Spleen (tissue), 11 donors: ENCODE measurements around the gene CYP20A1. TPM values are rescaled to one million over a fixed set of nuclear protein-coding genes. Genes with fewer than 3 reads are reported as not detected.

Experiments
- DNase-seq: peaks from one replicate; pipeline ENCODE4 v3.0.0-alpha.2; 2020
- H3K27ac ChIP-seq, 8 donors: fragments of 200-600 bp; sonication (generic) in 7 of 8; 1 replicate in 4 of 8; 2 replicates in 4 of 8; pipeline versions ENCODE4 v1.5.0 to v1.8.0; 2016 to 2021; ENCODE audit warnings: inconsistent platforms in 4 of 8, mild to moderate bottlenecking in 4 of 8, moderate library complexity in 1 of 8
- H3K27me3 ChIP-seq, 7 donors: fragments of 200-600 bp; sonication (generic) in 6 of 7; replicated peaks in 1 of 7; 1 replicate in 4 of 7; 2 replicates in 3 of 7; pipeline versions ENCODE4 v1.5.0 to v1.8.0; 2016 to 2021; ENCODE audit warnings: inconsistent platforms in 3 of 7, mild to moderate bottlenecking in 1 of 7
- H3K36me3 ChIP-seq, 6 donors: fragments of 200-600 bp; sonication (generic) in 5 of 6; 1 replicate in 4 of 6; 2 replicates in 2 of 6; pipeline versions ENCODE4 v1.5.0 to v1.8.0; 2016 to 2021; ENCODE audit warnings: inconsistent platforms in 2 of 6
- H3K4me1 ChIP-seq, 6 donors: fragments of 200-600 bp; sonication (generic) in 5 of 6; 1 replicate in 3 of 6; 2 replicates in 3 of 6; pipeline versions ENCODE4 v1.5.0 to v1.8.0; 2016 to 2021; ENCODE audit warnings: inconsistent platforms in 3 of 6
- H3K4me3 ChIP-seq, 8 donors: fragments of 200-600 bp; sonication (generic) in 7 of 8; 1 replicate in 4 of 8; 2 replicates in 4 of 8; pipeline versions ENCODE4 v1.5.0 to v1.8.0; 2016 to 2021; ENCODE audit warnings: inconsistent platforms in 4 of 8, mild to moderate bottlenecking in 4 of 8, moderate library complexity in 2 of 8
- H3K9me3 ChIP-seq, 8 donors: fragments of 200-600 bp; sonication (generic) in 7 of 8; 1 replicate in 4 of 8; 2 replicates in 4 of 8; pipeline versions ENCODE4 v1.5.0 to v1.8.0; 2016 to 2021; ENCODE audit warnings: inconsistent platforms in 4 of 8
- CTCF ChIP-seq, 11 experiments: fragments of 200-600 bp in 7 of 11; fragments of 450-650 bp in 4 of 11; sonication (generic) in 4 of 11; IDR thresholded peaks in 8 of 11; conservative IDR thresholded peaks in 3 of 11; 1 replicate in 7 of 11; 2 replicates in 4 of 11; pipeline versions ENCODE4 v1.4.0 to v1.8.0; 2016 to 2021; ENCODE audit warnings: antibody characterized with exemption in 11 of 11, inconsistent platforms in 4 of 11, mild to moderate bottlenecking in 1 of 11
- POLR2A ChIP-seq, 3 donors: fragments of 450-650 bp; IDR thresholded peaks; one replicate each; pipeline ENCODE4 v1.5.1; 2017; ENCODE audit warnings: antibody characterized with exemption in 3 of 3, mild to moderate bottlenecking in 1 of 3
- POLR2AphosphoS5 ChIP-seq, 3 donors: sonication (generic); formaldehyde crosslinking; IDR thresholded peaks; one replicate each; pipeline ENCODE4 v1.5.1; 2017; ENCODE audit warnings: antibody characterized with exemption in 3 of 3
- WGBS, 5 donors: extraction: QIAGEN DNeasy Blood & Tissue Kit in 3 of 5; methylation state at CpG; one replicate each; pipeline versions ENCODE4 v1.1.5 to v1.1.7; 2013 to 2018; 5-methylcytosine and 5-hydroxymethylcytosine counted together
- intact Hi-C: fragments of 100-400 bp; cut with DNase I; formaldehyde crosslinking; loops from one replicate; pipeline ENCODE4 v1.15.0; 2023; ENCODE audit warnings: low total_unique reads
- polyA plus RNA-seq, 3 donors: library from polyadenylated mRNA; stranded (reverse); fragments of 200-250 nt; gene quantifications; one replicate each; pipeline ENCODE4 v1.2.1, GENCODE V29; 2013
- total RNA-seq, 7 donors: library from RNA; depleted of rRNA in 3 of 7; stranded (reverse); fragments of >200 nt in 3 of 7; fragmentation: NEBNext Ultra II Directional in 4 of 7; extraction: Animal tissue kit (Norgen Biotek cat#: 25700) in 4 of 7; gene quantifications; one replicate each; pipeline versions ENCODE4 v1.1.0 to v1.2.1, GENCODE V29; 2016 to 2021
- donor health status: healthy with polysubstance abuse.
- donor health status: DM: no; HTN: no; CAD: no; lungs with moderate emphysema.
- donor health status: DM: no; HTN: no; CAD: no.
- donor health status: Bipolar disorder and iron deficiency.
- donor health status: healthy.
- donor health status: DM: no; HTN: no; CAD: no.
- donor health status: DM: yes; HTN: yes; CAD: no.

The CYP20A1 gene
- total and polyA plus RNA-seq, 10 donors: 6.5 to 32.2 (median 26.7) TPM

- TF ChIP-seq POLR2A (IDR thresholded peaks at IDR 0.05): no peak
- no peak for TF ChIP-seq CTCF (IDR thresholded peaks at IDR 0.05 in 8 of 11, conservative IDR thresholded peaks at IDR 0.05 in 3 of 11)
- TF ChIP-seq POLR2AphosphoS5 (IDR thresholded peaks at IDR 0.05): no peak
- no peak for DNase-seq
- H3K27me3 ChIP-seq: no peaks in the 10 kb centered on the region
- peaks cover 0 to 39% (median 26%) of the 10 kb centered on the region in 6 donors for H3K4me1 ChIP-seq
- WGBS, 5 donors: 10 to 14% (median 12%) methylated on average over 7 of the region's 7 CpGs
- peak overlapping the region; percentile 27 to 86 (median 83) for H3K27ac ChIP-seq
- intact Hi-C loops: no loop called here
- no peaks in the 10 kb centered on the region for H3K9me3 ChIP-seq
- peak overlapping the region; percentile 83 to 100 (median 98) for H3K4me3 ChIP-seq
- no peaks in the 10 kb centered on the region for H3K36me3 ChIP-seq
Observed at GRCh38 chr2:203327582-203327900, 88.7 kb downstream of the CYP20A1 start.

- no peaks in the 10 kb centered on the region for H3K27me3 ChIP-seq
- H3K4me1 ChIP-seq: peaks cover 0 to 39% (median 26%) of the 10 kb centered on the region in 6 donors
- peak within 1 kb of the TSS; percentile 83 to 100 (median 98) for H3K4me3 ChIP-seq
- intact Hi-C loops: no loop called here
- H3K9me3 ChIP-seq: no peaks in the 10 kb centered on the region
- H3K27ac ChIP-seq: peak within 1 kb of the TSS; percentile 27 to 86 (median 83)
- 0 to 1% (median 1%) methylated on average over 32 to 98 of the region's 98 CpGs for WGBS, 5 donors
- no peaks in the 10 kb centered on the region for H3K36me3 ChIP-seq
- TF ChIP-seq POLR2AphosphoS5 (IDR thresholded peaks at IDR 0.05): peak in 2 of 3 donors; percentile 73 to 75
- TF ChIP-seq CTCF (IDR thresholded peaks at IDR 0.05 in 8 of 11, conservative IDR thresholded peaks at IDR 0.05 in 3 of 11): no peak
- peak; percentile 89 for DNase-seq
Observed at GRCh38 chr2:203327901-203328759, 89.3 kb downstream of the CYP20A1 start, which contains the start of gene ABI2. ABI2 (plus strand) TSS chr2:203328394; CDS start chr2:203328515, 121 bp downstream.

GRCh38 chr2:203328760-203329540, 90.1 kb downstream of the CYP20A1 start:
- Histone ChIP-seq H3K36me3 (peaks cover 0 to under 1% (median 0%) of the 10 kb centered on the region in 6 donors), H3K27ac (peak overlapping the region; percentile 27 to 86 (median 83)), H3K4me3 (peak overlapping the region; percentile 83 to 100 (median 98)), H3K4me1 (peaks cover 0 to 39% (median 26%) of the 10 kb centered on the region in 6 donors), H3K27me3 (no peaks in the 10 kb centered on the region), H3K9me3 (no peaks in the 10 kb centered on the region)
- intact Hi-C loops: no loop called here
- WGBS, 5 donors: 2 to 4% (median 3%) methylated on average over 26 to 31 of the region's 31 CpGs
- TF ChIP-seq POLR2AphosphoS5 (IDR thresholded peaks at IDR 0.05) (peak in 1 of 3 donors; percentile 54), POLR2A (IDR thresholded peaks at IDR 0.05) (no peak), CTCF (IDR thresholded peaks at IDR 0.05 in 8 of 11, conservative IDR thresholded peaks at IDR 0.05 in 3 of 11) (no peak)
- DNase-seq: peak; percentile 81

- no peak overlapping the region for H3K4me3 ChIP-seq
- TF ChIP-seq POLR2A (IDR thresholded peaks at IDR 0.05): no peak
- TF ChIP-seq CTCF (IDR thresholded peaks at IDR 0.05 in 8 of 11, conservative IDR thresholded peaks at IDR 0.05 in 3 of 11): no peak
- H3K36me3 ChIP-seq: peaks cover 0 to 9% (median 0%) of the 10 kb centered on the region in 6 donors
- peaks cover 0 to 39% (median 26%) of the 10 kb centered on the region in 6 donors for H3K4me1 ChIP-seq
- intact Hi-C loops: no loop called here
- no peaks in the 10 kb centered on the region for H3K27me3 ChIP-seq
- H3K9me3 ChIP-seq: no peaks in the 10 kb centered on the region
- no peak overlapping the region for H3K27ac ChIP-seq
- DNase-seq: no peak
Observed at GRCh38 chr2:203330434-203330833, 91.6 kb downstream of the CYP20A1 start.
